SK-N-SH (cell line): ENCODE results near the gene PPP2R5C. TPM values are rescaled to one million over a fixed set of nuclear protein-coding genes. Genes with fewer than 3 reads are reported as not detected.

ENCODE experiments used
- CTCF ChIA-PET: fragments of 300-600, 350-600 bp; formaldehyde crosslinking; extraction: SDS; loops from one replicate; lab custom pipeline; 2021; lab: Yijun Ruan, JAX
- POLR2A ChIA-PET: fragments of 350-600 bp; sonication (Branson Sonifier 250); formaldehyde crosslinking; extraction: SDS; loops from one replicate; lab custom pipeline; 2020; ENCODE audit warnings: antibody characterized with exemption, inconsistent platforms; lab: Yijun Ruan, JAX
- DNase-seq: peaks from one replicate; pipeline ENCODE4 v3.0.0; 2012
- H2AFZ ChIP-seq: fragments of 200-600 bp; sonication (generic); 2 replicates; pipeline ENCODE4 v1.8.1; 2016; ENCODE audit warnings: antibody characterized with exemption, mild to moderate bottlenecking, low read depth
- H3F3A ChIP-seq: fragments of 200-600 bp; sonication (generic); replicated peaks from 2 replicates; pipeline ENCODE3; 2016; ENCODE audit warnings: antibody characterized with exemption, mild to moderate bottlenecking; ENCODE audit not compliant: insufficient read depth
- H3K27ac ChIP-seq, 2 experiments: fragments of 200-500 bp in 1 of 2; fragments of 200-600 bp in 1 of 2; sonication (Bioruptor generic) in 1 of 2; sonication (generic), shearing (Covaris generic) in 1 of 2; 2 replicates each; pipeline versions ENCODE4 v1.5.1 to v1.6.1; 2014 to 2016; ENCODE audit warnings: low read depth in 2 of 2, inconsistent platforms in 1 of 2, low read length in 1 of 2, mild to moderate bottlenecking in 1 of 2, mixed read lengths in 1 of 2
- H3K27me3 ChIP-seq: fragments of 200-600 bp; sonication (generic), shearing (Covaris generic); 2 replicates; pipeline ENCODE4 v1.6.1; 2016; ENCODE audit warnings: mixed run types; ENCODE audit not compliant: insufficient read depth
- H3K36me3 ChIP-seq, 2 experiments: fragments of 200-500 bp in 1 of 2; fragments of 200-600 bp in 1 of 2; sonication (Bioruptor generic) in 1 of 2; sonication (generic) in 1 of 2; replicated peaks in 1 of 2; 2 replicates each; pipeline versions ENCODE3 to v1.5.1; 2014 to 2016; ENCODE audit warnings: low read length in 1 of 2, mild to moderate bottlenecking in 1 of 2; ENCODE audit not compliant: insufficient read depth in 2 of 2, control insufficient read depth in 1 of 2
- H3K4me1 ChIP-seq, 2 experiments: fragments of 200-500 bp in 1 of 2; fragments of 200-600 bp in 1 of 2; sonication (Bioruptor generic) in 1 of 2; sonication (generic), shearing (Covaris generic) in 1 of 2; 2 replicates each; pipeline versions ENCODE4 v1.5.1 to v1.6.1; 2014 to 2016; ENCODE audit warnings: low read depth in 1 of 2, low read length in 1 of 2, mixed run types in 1 of 2; ENCODE audit not compliant: insufficient read depth in 2 of 2, control insufficient read depth in 1 of 2
- H3K4me2 ChIP-seq: fragments of 200-600 bp; sonication (generic), shearing (Covaris generic); 2 replicates; pipeline ENCODE4 v1.6.1; 2017; ENCODE audit warnings: mixed run types
- H3K4me3 ChIP-seq, 2 experiments: fragments of 200-500 bp in 1 of 2; fragments of 200-600 bp in 1 of 2; sonication (Bioruptor generic) in 1 of 2; sonication (generic), shearing (Covaris generic) in 1 of 2; 2 replicates each; pipeline versions ENCODE4 v1.5.1 to v1.8.1; 2014 to 2016; ENCODE audit warnings: low read depth in 2 of 2, inconsistent platforms in 1 of 2, low read length in 1 of 2, mild to moderate bottlenecking in 1 of 2, mixed read lengths in 1 of 2, moderate library complexity in 1 of 2
- H3K79me2 ChIP-seq: fragments of 200-600 bp; sonication (generic); 2 replicates; pipeline ENCODE4 v1.8.1; 2017; ENCODE audit warnings: mild to moderate bottlenecking; ENCODE audit not compliant: insufficient read depth
- H3K9ac ChIP-seq: fragments of 200-600 bp; sonication (generic); 2 replicates; pipeline ENCODE4 v1.6.1; 2017; ENCODE audit warnings: mixed run types
- H3K9me2 ChIP-seq: fragments of 200-600 bp; sonication (generic); 2 replicates; pipeline ENCODE4 v1.6.1; 2017; ENCODE audit warnings: mixed run types
- H3K9me3 ChIP-seq: fragments of 200-600 bp; sonication (generic); 2 replicates; pipeline ENCODE4 v1.6.1; 2017; ENCODE audit warnings: mixed run types, mild to moderate bottlenecking, moderate library complexity
- H4K20me1 ChIP-seq: fragments of 200-600 bp; sonication (generic); 2 replicates; pipeline ENCODE4 v1.6.1; 2017; ENCODE audit warnings: mild to moderate bottlenecking, mixed run types; ENCODE audit not compliant: insufficient read depth
- EP300 ChIP-seq, 2 experiments: IDR thresholded peaks; 2 replicates each; pipeline versions ENCODE4 v1.4.0 to v1.6.1; 2012; ENCODE audit warnings: borderline replicate concordance in 1 of 2, low read depth in 1 of 2, low read length in 1 of 2
- NFIC ChIP-seq: IDR thresholded peaks from 2 replicates; pipeline ENCODE4 v1.4.0; 2012; ENCODE audit warnings: borderline replicate concordance
- RAD21 ChIP-seq: IDR thresholded peaks from 2 replicates; pipeline ENCODE4 v1.6.1; 2012; ENCODE audit warnings: mild to moderate bottlenecking, low read length
- RCOR1 ChIP-seq: fragments of 150-350 bp; IDR thresholded peaks from 2 replicates; pipeline ENCODE4 v1.6.1; 2017; ENCODE audit warnings: antibody characterized with exemption, low read length
- RFX5 ChIP-seq: IDR thresholded peaks from 2 replicates; pipeline ENCODE4 v1.6.1; 2012; ENCODE audit warnings: mild to moderate bottlenecking, improper control_type of control experiment, low read length
- TAF1 ChIP-seq: IDR thresholded peaks from 2 replicates; pipeline ENCODE4 v1.6.1; 2012; ENCODE audit warnings: low read depth, mild to moderate bottlenecking, low read length, moderate library complexity, borderline replicate concordance
- TCF12 ChIP-seq: IDR thresholded peaks from 2 replicates; pipeline ENCODE4 v1.4.0; 2012
- TEAD4 ChIP-seq: IDR thresholded peaks from 2 replicates; pipeline ENCODE4 v1.4.0; 2012; ENCODE audit warnings: mild to moderate bottlenecking, borderline replicate concordance; ENCODE audit not compliant: insufficient read depth
- WGBS: methylation state at CpG from one replicate; pipeline ENCODE4 v1.1.6; 2017; ENCODE audit warnings: low lambda C conversion rate; 5-methylcytosine and 5-hydroxymethylcytosine counted together
- polyA plus RNA-seq, 3 experiments: library from polyadenylated mRNA; depleted of rRNA; stranded (reverse); fragments of >200 nt; gene quantifications; 2 replicates each; pipeline ENCODE4 v1.2.3, GENCODE V29; 2012
- TF ChIP-seq, protein P1 (sequence below): IDR thresholded peaks from 2 replicates; pipeline ENCODE4; 2012
- TF ChIP-seq, protein P2 (sequence below): IDR thresholded peaks from 2 replicates; pipeline ENCODE4 v1.4.0; 2012; ENCODE audit warnings: low read depth
- TF ChIP-seq, protein P3 (sequence below): IDR thresholded peaks from 2 replicates; pipeline ENCODE4 v1.4.0; 2012; ENCODE audit warnings: low read depth, borderline replicate concordance
- TF ChIP-seq, protein P4 (sequence below): fragments of 200-600 bp; sonication (generic); IDR thresholded peaks from 2 replicates; pipeline ENCODE4 v1.6.1; 2017; ENCODE audit warnings: antibody characterized with exemption, mild to moderate bottlenecking, moderate library complexity

The PPP2R5C gene
- polyA plus RNA-seq, 1 of the 3 experiments (the other 2 are of a cell fraction): 43.7 TPM

DNA sequence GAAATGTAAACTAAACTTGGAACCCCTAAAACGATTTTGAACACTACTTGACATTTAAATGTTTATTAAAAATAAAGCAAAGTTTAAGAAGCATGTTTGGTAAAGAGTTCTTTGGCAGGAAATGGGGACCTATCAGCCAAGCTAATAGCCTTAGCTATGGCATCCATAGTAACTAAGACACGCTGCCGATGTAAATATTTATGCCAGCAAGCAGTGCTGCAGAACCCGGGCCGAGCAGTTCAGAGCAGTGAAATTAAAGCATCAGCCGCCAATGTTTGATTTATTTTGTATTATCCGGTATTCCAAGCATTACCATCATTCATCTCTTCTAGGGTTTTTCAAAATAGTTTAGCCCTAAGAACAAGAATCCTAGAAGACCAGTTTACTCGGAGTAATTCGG is 61.6 kb downstream of the PPP2R5C start:
- H4K20me1 ChIP-seq: peaks cover 47% of the 10 kb centered on the region
- no peak overlapping the region for H3K4me3 ChIP-seq
- peaks cover 27% of the 10 kb centered on the region in 2 experiments for H3K36me3 ChIP-seq
- no peaks in the 10 kb centered on the region for H3F3A ChIP-seq
- H3K79me2 ChIP-seq: peaks cover 97% of the 10 kb centered on the region
- no peaks in the 10 kb centered on the region for H3K9me3 ChIP-seq
- ChIA-PET CTCF (interaction anchor here (0.8 kb wide), 1 partner anchor 13 kb away, joined by 3 read pairs; no protein-coding TSS in a partner anchor), POLR2A (no interaction called here)
- H3K9me2 ChIP-seq: no peaks in the 10 kb centered on the region
- WGBS: 84% methylated on average over 9 of the region's 9 CpGs
- H3K27me3 ChIP-seq: no peaks in the 10 kb centered on the region
- no peak for DNase-seq
- H3K9ac ChIP-seq: no peak overlapping the region
- TF ChIP-seq RFX5: no peak
- no peak for TF ChIP-seq EP300 (IDR thresholded peaks at IDR 0.05; ENCODE audit: borderline replicate concordance in 1 of 2, low read depth in 1 of 2, low read length in 1 of 2)
- TF ChIP-seq, protein P1, sequence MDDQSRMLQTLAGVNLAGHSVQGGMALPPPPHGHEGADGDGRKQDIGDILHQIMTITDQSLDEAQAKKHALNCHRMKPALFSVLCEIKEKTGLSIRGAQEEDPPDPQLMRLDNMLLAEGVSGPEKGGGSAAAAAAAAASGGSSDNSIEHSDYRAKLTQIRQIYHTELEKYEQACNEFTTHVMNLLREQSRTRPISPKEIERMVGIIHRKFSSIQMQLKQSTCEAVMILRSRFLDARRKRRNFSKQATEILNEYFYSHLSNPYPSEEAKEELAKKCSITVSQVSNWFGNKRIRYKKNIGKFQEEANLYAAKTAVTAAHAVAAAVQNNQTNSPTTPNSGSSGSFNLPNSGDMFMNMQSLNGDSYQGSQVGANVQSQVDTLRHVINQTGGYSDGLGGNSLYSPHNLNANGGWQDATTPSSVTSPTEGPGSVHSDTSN: no peak
- no peak for TF ChIP-seq RAD21
- TF ChIP-seq TEAD4: no peak
- TF ChIP-seq, protein P2, sequence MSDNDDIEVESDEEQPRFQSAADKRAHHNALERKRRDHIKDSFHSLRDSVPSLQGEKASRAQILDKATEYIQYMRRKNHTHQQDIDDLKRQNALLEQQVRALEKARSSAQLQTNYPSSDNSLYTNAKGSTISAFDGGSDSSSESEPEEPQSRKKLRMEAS: no peak
- no peak for TF ChIP-seq TCF12
- no peak for TF ChIP-seq TAF1
- no peak for TF ChIP-seq NFIC
- TF ChIP-seq RCOR1: no peak
- TF ChIP-seq, protein P3, sequence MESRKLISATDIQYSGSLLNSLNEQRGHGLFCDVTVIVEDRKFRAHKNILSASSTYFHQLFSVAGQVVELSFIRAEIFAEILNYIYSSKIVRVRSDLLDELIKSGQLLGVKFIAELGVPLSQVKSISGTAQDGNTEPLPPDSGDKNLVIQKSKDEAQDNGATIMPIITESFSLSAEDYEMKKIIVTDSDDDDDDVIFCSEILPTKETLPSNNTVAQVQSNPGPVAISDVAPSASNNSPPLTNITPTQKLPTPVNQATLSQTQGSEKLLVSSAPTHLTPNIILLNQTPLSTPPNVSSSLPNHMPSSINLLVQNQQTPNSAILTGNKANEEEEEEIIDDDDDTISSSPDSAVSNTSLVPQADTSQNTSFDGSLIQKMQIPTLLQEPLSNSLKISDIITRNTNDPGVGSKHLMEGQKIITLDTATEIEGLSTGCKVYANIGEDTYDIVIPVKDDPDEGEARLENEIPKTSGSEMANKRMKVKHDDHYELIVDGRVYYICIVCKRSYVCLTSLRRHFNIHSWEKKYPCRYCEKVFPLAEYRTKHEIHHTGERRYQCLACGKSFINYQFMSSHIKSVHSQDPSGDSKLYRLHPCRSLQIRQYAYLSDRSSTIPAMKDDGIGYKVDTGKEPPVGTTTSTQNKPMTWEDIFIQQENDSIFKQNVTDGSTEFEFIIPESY: no peak
- TF ChIP-seq, protein P4, sequence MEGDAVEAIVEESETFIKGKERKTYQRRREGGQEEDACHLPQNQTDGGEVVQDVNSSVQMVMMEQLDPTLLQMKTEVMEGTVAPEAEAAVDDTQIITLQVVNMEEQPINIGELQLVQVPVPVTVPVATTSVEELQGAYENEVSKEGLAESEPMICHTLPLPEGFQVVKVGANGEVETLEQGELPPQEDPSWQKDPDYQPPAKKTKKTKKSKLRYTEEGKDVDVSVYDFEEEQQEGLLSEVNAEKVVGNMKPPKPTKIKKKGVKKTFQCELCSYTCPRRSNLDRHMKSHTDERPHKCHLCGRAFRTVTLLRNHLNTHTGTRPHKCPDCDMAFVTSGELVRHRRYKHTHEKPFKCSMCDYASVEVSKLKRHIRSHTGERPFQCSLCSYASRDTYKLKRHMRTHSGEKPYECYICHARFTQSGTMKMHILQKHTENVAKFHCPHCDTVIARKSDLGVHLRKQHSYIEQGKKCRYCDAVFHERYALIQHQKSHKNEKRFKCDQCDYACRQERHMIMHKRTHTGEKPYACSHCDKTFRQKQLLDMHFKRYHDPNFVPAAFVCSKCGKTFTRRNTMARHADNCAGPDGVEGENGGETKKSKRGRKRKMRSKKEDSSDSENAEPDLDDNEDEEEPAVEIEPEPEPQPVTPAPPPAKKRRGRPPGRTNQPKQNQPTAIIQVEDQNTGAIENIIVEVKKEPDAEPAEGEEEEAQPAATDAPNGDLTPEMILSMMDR: no peak
- H3K4me2 ChIP-seq: no peak overlapping the region
- H3K4me1 ChIP-seq: peaks cover 0 to 19% of the 10 kb centered on the region in 2 experiments; a peak in 2 of 4 replicates
- no peak overlapping the region; a peak in 1 of 4 replicates for H3K27ac ChIP-seq
- H2AFZ ChIP-seq: no peak overlapping the region
